HG02973 (cell line): Measurements from ENCODE around the gene GRIK1.

ENCODE experiments used
- ATAC-seq: cut with Tn5 transposase; IDR thresholded peaks from one replicate; pipeline ENCODE4 v1.9.1; 2021; ENCODE audit warnings: moderate library complexity; ENCODE audit not compliant: unreplicated experiment

The GRIK1 gene

GRCh38 chr21:29555601-29556000, 384.2 kb downstream of the GRIK1 start:
- no peak for ATAC-seq

DNA sequence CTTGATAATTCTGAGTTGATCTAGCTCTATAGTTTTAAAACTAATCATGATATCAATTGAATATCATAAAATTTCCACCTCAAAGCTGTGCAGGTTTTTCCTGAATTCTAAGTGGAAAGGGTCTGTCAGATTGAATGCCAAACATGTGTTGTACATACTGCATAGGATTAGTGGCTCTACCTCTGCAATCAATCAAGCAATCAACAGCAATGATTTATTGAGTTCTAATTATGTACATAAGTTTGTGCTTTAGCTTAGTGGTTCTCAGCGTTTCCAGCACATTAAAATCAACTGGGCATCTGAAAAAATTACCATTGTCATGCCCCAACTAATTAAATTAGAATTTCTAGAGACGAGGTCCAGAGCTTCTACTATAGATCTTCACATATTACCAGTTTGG, 389.6 kb downstream of the GRIK1 start:
- ATAC-seq: no peak

GRCh38 chr21:29549614-29550013, 390.2 kb downstream of the GRIK1 start:
- ATAC-seq: no peak

GRCh38 chr21:29547998-29548397, 391.8 kb downstream of the GRIK1 start:
- no peak for ATAC-seq

DNA sequence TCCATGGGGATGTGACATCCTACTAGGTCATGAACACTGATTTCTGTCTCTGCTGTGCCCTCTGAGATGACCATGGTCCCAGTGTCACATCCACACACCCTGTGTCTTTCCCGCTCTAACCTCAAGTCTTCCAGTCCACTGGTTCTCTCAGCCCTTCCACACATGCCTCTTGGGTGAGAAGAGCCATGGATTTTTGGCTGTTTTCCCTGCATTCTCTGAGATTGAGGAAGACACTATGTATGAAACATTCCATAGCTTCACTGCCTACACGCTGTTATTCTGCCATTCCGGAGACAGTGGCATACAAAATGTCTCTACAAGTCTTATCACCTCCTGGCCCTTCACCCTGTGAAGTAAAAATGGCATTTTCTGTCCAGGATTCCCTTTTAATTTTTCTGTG, 393.7 kb downstream of the GRIK1 start:
- no peak for ATAC-seq

DNA sequence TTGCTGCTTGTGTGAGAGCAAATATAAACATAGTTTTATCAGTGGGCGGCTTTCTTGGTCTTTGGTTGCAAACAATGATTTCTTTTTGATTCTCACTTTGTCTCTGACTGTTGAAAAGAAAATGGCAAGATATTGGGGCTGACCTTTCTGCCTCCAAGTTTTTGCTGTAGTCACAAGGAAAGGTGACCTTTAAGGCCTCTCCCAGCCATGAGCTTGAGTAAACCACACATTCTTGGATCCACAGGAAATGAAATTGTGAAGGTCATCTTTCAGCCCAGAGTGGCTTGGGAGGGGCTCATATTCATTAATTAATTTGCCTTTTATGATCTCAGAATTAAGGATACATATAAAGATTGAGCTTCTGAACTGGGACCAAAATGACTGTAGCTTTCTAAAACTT, 399.5 kb downstream of the GRIK1 start:
- ATAC-seq: no peak

DNA sequence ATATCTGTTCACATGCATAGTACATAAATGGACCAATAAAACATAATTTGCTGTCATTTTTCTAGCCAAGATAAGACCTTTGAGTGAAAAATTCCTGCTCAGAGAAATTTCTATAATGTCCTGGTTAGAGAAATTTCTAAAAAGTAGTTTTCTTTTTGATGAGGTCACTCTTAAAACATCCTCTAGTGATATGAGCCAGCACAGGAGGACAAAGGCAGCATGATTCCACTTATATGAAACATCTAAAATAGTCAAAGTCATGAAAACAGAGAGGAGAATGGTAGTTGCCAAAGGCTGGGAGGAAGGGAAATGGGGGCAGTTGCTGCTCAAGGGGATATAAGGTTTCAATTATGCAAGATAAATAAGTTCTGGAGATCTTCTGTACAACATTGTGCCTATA, 401.7 kb downstream of the GRIK1 start:
- ATAC-seq: no peak

- ATAC-seq: no peak
Measured at GRCh38 chr21:29534448-29534847, 405.3 kb downstream of the GRIK1 start.

GRCh38 chr21:29529139-29529538, 410.7 kb downstream of the GRIK1 start:
- ATAC-seq: no peak

- no peak for ATAC-seq
Measured at GRCh38 chr21:29526545-29526944, 413.3 kb downstream of the GRIK1 start.

GRCh38 chr21:29524055-29524454, 415.7 kb downstream of the GRIK1 start:
- no peak for ATAC-seq

- no peak for ATAC-seq
Measured at GRCh38 chr21:29523646-29524045, 416.1 kb downstream of the GRIK1 start.

- ATAC-seq: no peak
Measured at GRCh38 chr21:29521872-29522271, 417.9 kb downstream of the GRIK1 start.

DNA sequence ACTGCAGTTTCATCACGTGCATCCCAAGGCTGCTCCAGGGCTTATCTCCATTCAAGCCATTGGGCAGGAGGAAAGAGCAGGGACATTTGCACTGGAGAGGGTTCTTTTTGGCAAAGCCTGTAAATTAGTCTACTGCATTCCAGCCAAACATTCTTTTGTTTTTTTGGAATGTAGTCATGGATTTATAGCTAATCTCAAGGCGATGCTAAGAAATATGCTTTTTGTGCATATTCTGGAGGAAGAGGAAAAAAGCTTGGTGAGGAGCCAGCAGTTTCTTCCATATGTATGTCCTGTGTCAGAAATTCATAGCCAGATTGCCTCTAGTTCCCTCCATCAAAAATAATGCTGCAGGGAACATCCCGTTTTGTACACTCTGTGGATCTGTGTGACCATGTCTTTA, 419.6 kb downstream of the GRIK1 start:
- ATAC-seq: no peak

DNA sequence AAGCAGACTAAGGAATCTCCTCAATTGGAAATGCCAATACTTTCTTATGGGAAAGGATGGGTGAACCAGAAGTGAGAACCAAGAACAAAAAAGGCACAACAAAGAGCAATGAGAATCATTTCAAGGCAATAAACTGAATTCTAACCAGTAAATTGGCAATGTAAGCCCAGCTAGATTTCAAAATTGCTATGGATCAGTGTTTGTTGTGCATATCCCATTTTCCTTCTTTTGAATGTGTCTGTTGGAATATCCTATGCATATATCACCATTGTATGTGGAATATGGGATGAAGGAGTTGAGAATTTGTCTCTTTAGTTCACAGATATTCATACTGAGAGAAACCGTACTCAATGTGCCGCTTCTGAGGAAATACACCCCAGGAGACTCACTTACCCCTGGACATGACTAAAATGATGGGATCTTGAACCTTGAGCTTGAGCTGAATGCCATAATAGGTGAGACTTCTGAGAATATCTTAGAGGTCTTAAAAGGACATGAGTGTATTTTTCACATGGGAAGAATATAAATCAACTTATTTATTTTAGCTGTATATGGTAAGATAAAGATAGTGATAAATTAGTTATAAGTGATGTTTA, 425.0 kb downstream of the GRIK1 start:
- no peak for ATAC-seq

GRCh38 chr21:29513535-29513934, 426.3 kb downstream of the GRIK1 start:
- no peak for ATAC-seq

DNA sequence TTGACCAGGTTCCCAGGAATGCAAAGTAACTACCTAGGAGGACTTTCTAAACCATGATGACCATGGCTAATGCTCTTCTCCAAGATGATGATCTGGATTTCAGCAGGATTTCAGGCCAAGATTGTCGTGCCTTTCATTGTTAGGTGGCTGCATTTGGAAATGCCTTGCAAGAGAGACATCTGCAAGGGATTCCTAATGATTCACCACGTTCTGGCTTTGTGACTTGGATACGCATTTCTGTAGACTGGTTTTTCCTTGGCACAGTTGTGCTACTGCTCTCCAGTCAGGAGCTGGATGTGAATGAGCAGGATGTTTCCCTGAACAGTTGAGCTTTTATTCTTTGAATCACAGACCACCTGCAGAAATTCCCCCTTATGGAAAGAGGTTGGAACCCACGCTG, 428.7 kb downstream of the GRIK1 start:
- no peak for ATAC-seq

GRCh38 chr21:29509121-29509520, 430.7 kb downstream of the GRIK1 start:
- no peak for ATAC-seq

DNA sequence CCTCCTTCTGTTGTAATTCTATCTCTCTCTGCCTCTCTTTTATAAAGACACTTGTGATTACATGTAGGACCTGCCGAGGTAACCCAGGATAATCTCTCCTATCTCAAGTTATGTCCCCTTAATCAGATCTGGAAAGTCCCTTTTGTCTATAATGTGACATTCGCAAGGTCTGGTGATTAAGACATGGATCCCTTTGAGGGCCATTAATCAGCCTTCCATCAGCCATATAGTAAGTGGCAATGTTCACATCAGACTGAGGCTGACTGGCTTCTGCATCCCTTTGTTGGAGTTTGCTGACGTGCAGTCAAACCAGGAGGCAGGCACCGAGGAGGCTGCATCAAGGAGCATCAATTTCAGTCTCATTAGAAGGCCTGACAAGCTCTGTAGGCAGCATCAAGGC, 431.5 kb downstream of the GRIK1 start:
- no peak for ATAC-seq

DNA sequence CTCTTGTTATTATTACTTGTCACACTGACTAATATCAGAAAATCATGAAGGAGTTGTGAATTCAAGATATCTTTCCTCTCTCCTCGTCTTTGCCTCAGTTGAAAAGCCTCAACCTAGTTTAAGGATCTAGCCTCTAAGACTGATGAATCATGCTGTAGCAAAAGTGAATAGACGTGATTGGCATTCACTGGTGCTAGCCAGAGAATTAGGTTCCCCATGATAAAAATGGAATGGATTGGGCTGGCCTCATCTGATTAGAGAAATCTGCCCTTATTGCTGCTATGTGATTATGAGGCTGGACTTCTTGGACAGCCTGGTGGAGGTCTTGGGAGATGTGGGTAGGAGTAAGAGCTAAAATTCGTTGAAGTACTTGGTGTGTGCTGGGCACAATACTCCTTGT, 432.8 kb downstream of the GRIK1 start:
- ATAC-seq: no peak

- no peak for ATAC-seq
Measured at GRCh38 chr21:29506214-29506613, 433.6 kb downstream of the GRIK1 start.

GRCh38 chr21:29504751-29505321, 435.0 kb downstream of the GRIK1 start:
- ATAC-seq: no peak

DNA sequence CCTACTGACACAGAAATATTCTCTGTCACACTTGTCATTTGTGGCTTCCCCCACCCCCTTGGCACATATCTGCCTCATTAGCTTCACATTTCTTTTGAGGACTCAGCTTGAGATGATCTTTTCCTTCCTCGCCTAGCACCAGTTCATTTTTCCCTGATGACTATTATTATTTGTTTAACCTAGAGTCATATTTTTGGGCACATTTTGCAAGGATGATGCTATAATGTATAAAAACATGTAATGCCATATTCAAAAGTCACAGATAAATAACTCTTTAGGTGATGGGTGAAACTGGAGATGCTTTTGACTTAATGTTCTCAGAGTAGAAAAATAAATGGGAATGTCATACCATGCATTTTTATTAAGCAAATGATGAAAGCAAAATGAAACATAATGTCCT, 438.3 kb downstream of the GRIK1 start:
- no peak for ATAC-seq
